HG03039 (cell line): ENCODE measurements around the gene CRYGS.
"Not testable (repeated sequence)": the region's sequence is repeated elsewhere in the genome, so short reads cannot be mapped to it uniquely, and the experiment has no call there.

Source experiments
- ATAC-seq: cut with Tn5 transposase; IDR thresholded peaks from one replicate; pipeline ENCODE4 v1.9.1; 2021; ENCODE audit warnings: mild to moderate bottlenecking, moderate library complexity; ENCODE audit not compliant: unreplicated experiment

The CRYGS gene

GRCh38 chr3:186564586-186564985 lies 20.4 kb upstream of the CRYGS start:
- ATAC-seq = no peak

- ATAC-seq = no peak
Measured at GRCh38 chr3:186552408-186553031, 8.3 kb upstream of the CRYGS start.

- no peak for ATAC-seq
Measured at GRCh38 chr3:186551387-186551786, 7.2 kb upstream of the CRYGS start.

- ATAC-seq = no peak
Measured at GRCh38 chr3:186549497-186549896, 5.3 kb upstream of the CRYGS start.

- no peak for ATAC-seq
Measured at GRCh38 chr3:186540835-186541226, 3.3 kb downstream of the CRYGS start.

GRCh38 chr3:186540221-186540834 lies 3.9 kb downstream of the CRYGS start:
- ATAC-seq = no peak

- ATAC-seq = peak; percentile 26
Measured at GRCh38 chr3:186538779-186539178, 5.4 kb downstream of the CRYGS start.

GRCh38 chr3:186536883-186537844 lies 7.0 kb downstream of the CRYGS start:
- no peak for ATAC-seq

- peak; percentile 76 for ATAC-seq
Measured at GRCh38 chr3:186534113-186534669, 10.0 kb downstream of the CRYGS start.

GRCh38 chr3:186532598-186533072 lies 11.5 kb downstream of the CRYGS start:
- no peak for ATAC-seq

GRCh38 chr3:186531694-186532093 lies 12.5 kb downstream of the CRYGS start:
- not testable (repeated sequence) for ATAC-seq

GRCh38 chr3:186530415-186530814 lies 13.8 kb downstream of the CRYGS start:
- ATAC-seq = no peak

GRCh38 chr3:186529201-186529999 lies 14.8 kb downstream of the CRYGS start:
- ATAC-seq = no peak

GRCh38 chr3:186526256-186526606 lies 17.9 kb downstream of the CRYGS start:
- no peak for ATAC-seq

GRCh38 chr3:186525369-186526255 lies 18.6 kb downstream of the CRYGS start:
- ATAC-seq = no peak

- ATAC-seq = no peak
Measured at GRCh38 chr3:186524616-186525015, 19.6 kb downstream of the CRYGS start.

GRCh38 chr3:186523434-186523833 lies 20.7 kb downstream of the CRYGS start:
- ATAC-seq = no peak

- ATAC-seq = no peak
Measured at GRCh38 chr3:186523022-186523421, 21.2 kb downstream of the CRYGS start.
